Vagina (tissue), 2 donors: ENCODE data around the gene ATP5ME.

ENCODE experiments used
- POLR2A ChIP-seq, 2 donors: fragments of 450-650 bp; IDR thresholded peaks; one replicate each; pipeline ENCODE4 v1.6.1; 2017; ENCODE audit warnings: antibody characterized with exemption in 2 of 2, mild to moderate bottlenecking in 2 of 2, moderate library complexity in 2 of 2
- POLR2AphosphoS5 ChIP-seq, 2 donors: sonication (generic); formaldehyde crosslinking; IDR thresholded peaks; one replicate each; pipeline ENCODE4 v1.9.0; 2017; ENCODE audit warnings: antibody characterized with exemption in 2 of 2, mild to moderate bottlenecking in 2 of 2, low read depth in 1 of 2; ENCODE audit not compliant: insufficient read depth in 1 of 2
- TF ChIP-seq, protein P1 (sequence below), 3 experiments: fragments of 450-650 bp in 2 of 3; fragments of 200-600 bp in 1 of 3; sonication (generic) in 1 of 3; IDR thresholded peaks; one replicate each; pipeline ENCODE4 v1.5.1; 2017 to 2019; ENCODE audit warnings: antibody characterized with exemption in 3 of 3, mild to moderate bottlenecking in 2 of 3, moderate library complexity in 2 of 3

DNA sequence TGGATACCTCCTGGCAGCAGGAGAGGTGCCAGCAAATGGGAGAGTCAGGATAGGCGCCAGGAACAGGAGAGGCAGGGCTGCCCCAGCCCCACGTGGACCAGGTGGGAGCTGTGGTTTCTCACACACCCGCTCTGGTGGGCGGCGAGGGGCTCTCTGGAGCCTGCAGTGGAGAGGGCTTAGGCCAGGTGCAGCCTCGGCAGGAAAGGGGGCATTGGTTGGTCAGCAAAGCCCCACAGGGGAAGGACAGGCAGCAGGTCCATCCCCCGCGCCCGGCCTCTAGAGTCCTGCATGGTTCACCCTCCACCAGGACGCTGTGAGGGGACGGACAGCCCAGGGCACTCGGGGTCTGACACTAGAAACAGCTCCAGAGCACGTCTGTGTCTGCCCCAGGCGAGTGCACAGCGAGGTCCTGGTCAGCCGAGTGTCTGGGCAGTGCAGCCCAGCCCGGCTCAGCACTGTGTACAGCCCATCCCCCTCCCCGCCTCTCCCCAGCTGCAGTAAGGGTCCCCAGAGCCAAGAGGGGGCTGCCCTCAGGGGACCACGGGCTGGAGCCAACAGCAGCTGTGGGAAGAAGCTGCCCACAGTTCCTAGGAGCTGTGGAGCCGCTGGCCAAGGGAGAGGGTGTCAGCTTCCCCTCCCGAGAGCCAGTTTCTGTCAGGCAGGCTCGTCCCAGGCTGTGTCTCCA is 8.2 kb downstream of the ATP5ME start:
- TF ChIP-seq, protein P1, sequence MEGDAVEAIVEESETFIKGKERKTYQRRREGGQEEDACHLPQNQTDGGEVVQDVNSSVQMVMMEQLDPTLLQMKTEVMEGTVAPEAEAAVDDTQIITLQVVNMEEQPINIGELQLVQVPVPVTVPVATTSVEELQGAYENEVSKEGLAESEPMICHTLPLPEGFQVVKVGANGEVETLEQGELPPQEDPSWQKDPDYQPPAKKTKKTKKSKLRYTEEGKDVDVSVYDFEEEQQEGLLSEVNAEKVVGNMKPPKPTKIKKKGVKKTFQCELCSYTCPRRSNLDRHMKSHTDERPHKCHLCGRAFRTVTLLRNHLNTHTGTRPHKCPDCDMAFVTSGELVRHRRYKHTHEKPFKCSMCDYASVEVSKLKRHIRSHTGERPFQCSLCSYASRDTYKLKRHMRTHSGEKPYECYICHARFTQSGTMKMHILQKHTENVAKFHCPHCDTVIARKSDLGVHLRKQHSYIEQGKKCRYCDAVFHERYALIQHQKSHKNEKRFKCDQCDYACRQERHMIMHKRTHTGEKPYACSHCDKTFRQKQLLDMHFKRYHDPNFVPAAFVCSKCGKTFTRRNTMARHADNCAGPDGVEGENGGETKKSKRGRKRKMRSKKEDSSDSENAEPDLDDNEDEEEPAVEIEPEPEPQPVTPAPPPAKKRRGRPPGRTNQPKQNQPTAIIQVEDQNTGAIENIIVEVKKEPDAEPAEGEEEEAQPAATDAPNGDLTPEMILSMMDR (IDR thresholded peaks at IDR 0.05) = no peak
- TF ChIP-seq POLR2AphosphoS5 (IDR thresholded peaks at IDR 0.05; ENCODE audit: insufficient read depth in 1 of 2, low read depth in 1 of 2) (no peak), POLR2A (IDR thresholded peaks at IDR 0.05) (no peak)
